GM15510 (cell line): ENCODE results near the gene TMEM131L.

ENCODE experiments used
- POLR2A ChIP-seq: IDR thresholded peaks from 3 replicates; pipeline ENCODE4 v1.6.1; 2011; ENCODE audit warnings: borderline replicate concordance; ENCODE audit not compliant: insufficient read length; ENCODE audit errors: extremely low read depth

TMEM131L gene

DNA sequence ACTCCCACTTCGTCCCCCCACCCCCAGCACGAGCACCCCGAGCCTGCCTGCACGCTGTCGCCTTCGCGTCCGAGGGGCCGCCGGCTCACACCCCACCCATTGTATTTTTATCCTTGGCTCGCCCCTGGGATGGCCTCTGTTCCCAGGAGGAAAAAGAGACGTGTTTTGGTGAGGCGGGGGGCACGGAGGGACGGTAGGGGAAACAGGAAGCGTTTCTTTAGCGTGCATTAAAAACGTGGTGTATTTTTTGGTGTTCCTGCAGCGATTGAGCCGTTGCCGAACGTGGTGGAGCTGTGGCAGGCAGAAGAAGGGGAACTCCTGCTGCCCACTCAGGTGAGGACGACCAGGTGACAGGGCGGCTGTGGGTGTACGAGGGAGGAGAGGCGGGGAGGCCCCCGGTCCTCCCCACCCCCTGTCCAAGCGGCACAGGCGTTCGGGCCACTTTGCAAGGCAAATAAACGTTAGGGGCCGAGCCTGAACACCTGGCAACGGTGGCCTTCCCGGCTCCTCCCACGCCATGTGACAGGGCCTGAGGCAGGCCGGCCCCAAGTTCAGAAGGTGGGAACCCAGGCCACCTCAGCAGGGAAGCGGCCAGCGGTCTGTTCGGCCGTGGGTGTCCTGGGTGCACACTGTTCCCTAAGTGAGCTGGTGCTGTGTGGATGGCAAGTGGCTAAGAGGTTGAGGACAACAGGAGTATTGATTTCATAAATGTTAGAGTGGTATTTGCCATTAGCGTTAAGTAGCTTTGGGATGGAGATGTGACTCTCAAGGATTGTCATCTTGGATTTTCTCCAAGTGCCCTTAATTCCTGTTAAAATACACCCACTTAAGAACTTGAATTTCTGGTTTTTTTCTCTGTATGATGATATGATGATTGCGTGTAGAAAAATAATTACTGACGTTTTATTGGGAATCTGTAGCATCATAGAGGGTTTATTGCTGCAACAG lies 1.1 kb downstream of the TMEM131L start:
- peak; percentile 66 for TF ChIP-seq POLR2A

DNA sequence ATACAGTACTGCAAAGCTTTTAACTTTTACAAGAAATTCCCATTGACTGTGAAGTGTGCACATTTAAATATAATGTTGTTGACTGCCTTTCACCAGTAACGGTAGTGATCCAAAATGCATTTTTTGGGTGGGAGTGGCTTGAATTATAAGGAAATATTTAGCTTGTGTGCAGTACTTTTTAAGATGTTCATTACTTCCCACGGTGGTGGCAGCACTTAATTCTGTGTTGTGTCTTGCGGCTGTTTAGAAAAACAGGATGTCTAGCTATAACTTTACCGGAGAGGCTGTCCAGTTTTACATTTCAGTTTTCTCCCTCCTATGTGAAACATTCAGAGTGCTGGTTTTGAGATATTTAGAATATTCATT lies 1.7 kb downstream of the TMEM131L start:
- TF ChIP-seq POLR2A = no peak

DNA sequence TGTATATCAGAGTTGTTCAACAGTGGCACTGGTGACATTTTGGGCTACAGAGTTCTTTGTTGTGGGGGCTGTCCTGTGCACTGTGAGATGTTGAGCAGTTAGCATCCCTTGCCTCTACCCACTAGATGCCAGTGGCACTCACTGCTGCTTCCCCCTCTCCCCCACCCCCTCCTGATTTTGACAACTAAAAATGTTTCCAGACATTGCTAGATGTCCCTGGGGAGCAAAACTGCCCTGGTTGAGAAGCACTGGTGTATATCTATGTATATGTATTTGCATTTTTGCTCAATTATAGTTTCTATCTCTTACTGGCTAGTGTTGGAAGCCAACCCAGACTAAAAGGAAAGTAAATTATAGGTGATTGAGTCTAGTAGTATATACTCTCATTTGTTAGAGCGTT lies 2.4 kb downstream of the TMEM131L start:
- peak; percentile 26 for TF ChIP-seq POLR2A

DNA sequence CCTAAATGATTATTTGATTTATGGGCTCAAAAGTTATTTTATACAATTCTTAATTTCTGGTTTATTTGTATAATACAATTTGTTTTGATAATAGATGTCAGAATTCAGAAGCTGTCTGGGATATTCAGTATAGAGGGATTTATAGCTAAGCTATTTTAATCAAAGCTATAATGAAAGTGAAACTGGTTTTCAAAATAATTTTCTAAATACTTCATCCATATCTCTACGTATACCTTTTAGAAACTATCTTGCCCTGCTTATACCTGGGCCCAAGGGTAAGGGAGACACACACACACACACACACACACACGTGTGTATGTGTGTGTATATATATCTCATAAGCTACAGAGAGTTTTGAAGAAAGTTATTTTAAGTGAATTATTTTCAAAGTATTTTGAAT lies 2.9 kb downstream of the TMEM131L start:
- no peak for TF ChIP-seq POLR2A

DNA sequence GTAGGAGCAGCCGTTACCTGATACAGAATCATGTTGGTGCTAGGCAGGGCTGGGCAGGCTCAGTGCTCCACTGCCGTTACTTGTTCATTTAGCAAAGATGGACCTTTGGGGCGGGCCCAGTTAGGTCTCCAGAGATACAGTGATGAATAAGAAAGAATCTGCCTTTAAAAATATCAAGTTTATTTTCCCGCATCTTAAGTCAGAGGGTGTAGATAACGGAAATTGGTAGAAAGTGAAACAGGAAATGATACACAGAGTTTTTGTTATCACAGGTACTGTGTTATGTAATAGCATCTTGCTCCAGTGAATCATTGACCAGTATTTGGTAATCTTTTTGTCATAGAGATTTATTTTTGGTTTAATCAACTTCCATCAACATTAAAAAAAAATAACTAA lies 5.5 kb downstream of the TMEM131L start:
- no peak for TF ChIP-seq POLR2A

DNA sequence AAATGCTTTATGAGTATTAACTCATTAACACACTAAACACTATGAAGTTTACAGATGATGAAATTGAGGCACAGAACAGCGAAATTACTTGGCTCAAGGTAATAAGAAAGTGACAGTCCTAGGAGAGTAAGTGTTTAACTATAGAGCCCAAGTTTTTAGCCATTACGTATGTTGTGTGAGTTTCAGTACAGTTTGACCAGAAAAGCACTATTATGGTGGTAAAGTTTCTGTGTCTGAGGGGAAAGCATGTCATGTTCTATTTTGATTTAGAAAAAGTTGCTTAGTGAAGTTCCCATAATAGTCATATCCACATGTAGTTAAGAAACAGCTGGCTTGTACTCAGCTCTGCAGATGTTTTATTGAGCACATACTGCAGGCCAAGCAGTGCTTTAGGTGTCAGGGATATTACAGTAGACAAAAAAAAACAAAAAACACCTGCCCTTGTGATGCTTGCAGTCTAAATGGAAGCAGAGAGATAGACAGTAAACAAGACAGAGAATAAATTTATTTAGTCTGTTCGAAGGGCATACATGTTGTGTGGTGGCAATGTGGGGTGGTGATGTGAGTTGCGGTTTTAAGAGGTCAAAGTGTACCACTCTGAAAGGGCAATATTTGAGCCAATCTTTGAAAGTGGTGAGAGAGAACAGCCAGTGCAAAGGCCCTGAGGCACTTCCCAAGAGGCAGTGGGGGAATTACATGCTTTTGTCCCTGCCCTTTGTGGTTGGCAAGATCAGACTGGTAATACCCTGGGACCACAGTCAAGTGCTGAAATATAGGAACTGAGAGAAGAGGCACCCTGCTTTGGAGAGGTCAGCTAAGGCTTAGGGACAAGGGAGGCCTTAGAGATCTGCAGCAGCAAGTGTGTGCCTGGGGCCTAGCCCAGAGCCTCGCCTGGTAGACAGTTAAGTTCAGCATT lies 6.2 kb downstream of the TMEM131L start:
- TF ChIP-seq POLR2A = peak; percentile 4

DNA sequence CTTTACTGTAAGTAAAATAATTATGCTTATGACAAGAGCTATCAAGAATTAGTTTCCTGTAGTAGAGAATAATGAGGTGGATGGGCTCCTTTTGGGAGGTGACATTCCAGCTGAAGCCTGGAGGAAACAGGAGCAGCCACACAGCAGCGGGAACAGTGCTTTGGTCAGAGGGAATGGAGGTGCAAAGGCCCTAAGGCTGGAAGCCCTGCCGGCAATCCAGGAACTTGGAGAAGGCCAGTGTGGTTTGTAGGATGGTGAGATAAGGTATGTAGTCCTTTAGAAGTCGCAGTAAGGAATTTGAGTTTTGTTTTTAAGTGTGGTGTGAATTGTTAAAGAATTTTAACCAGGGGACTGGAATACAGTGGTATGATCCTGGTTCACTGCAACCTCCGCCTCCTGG lies 8.1 kb downstream of the TMEM131L start:
- TF ChIP-seq POLR2A = no peak

DNA sequence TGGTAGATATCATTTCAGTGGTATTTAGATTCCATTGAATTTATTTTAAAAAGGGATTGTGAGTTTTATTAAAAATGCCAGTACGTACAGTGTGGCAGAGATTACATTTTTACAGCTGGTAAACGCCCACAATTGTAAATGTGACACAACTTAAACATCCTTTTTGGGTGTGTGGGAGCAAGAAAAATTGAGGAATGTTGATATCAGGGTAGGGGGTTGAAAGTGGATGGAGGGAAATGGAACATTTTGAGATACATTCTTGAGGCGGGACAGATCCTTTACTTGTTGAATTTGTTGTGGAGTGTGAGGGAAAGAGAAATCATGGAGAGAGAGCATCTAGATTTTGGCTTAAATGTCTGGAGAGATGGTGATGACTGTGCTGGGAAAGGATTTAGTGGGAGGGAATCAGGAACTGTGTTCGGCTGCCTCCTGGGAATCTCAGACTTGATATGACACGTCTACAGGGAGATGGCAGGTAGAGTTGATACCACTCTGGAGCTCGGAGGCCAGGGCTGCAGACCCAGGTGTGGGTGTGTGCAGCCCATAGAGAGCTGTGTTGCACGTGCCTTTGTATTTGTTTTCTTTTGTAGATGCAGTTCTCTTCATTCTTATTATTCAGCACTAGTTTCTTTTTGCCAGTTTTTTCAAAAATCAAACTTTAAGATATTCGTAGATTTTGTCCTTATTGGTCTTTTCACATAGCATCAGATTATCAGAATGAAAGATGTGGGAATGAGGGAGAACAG lies 10.8 kb downstream of the TMEM131L start:
- TF ChIP-seq POLR2A = no peak

DNA sequence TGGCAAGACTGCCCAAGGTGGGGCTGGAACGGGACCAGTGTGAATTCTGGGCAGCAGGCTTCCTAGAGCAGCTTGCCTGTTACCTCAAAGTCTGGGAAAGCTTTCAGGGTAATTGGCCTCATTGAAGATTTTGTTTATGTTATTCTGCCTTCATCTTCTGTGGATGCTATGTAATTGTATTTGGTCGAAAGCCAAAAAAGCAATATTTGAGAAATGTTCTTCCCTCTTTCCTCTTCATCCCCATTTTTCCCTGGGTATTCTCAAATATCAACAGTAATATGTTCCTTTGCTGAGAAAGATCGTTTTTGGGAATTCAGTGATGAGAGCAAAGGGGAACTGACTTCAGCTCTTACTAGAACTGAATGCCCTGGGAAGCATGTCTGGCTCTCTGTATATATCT lies 12.9 kb downstream of the TMEM131L start:
- TF ChIP-seq POLR2A = no peak

DNA sequence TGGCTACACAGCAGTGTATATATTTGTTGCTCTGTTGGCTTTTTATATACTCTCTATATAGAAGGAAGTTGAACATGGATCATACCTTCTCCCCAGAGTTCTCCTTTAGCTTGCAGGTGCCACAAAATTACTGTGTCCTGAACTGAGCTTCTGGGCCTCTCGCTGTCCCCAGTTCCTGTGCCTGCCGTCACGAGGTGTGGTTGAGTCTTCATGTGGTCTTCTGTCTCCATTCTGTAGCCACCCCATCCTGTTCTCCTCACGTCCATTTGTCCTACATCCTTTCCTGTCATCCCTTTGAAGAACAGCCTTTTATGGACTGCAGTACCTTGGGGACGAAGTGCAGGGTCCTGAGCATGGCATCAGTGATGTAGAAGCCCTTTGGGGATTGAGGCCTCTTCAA lies 14.5 kb downstream of the TMEM131L start:
- TF ChIP-seq POLR2A = no peak

DNA sequence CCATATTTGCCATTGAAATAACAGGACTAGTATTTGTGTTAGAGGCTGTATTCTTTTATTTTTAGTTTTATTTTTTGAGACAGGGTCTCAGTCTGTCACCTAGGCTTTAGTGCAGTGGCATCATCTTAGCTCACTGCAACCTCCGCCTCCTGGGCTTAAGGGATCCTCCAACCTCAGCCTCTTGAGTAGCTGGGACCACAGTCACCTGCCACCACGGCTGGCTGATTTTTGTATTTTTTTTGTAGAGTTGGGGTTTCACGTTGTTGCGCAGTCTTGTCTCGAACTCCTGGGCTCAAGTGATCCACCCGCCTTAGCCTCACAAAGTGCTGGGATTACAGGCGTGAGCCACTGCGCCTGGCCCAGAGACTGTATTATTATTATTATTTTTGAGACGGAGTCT lies 15.3 kb downstream of the TMEM131L start:
- TF ChIP-seq POLR2A = no peak

DNA sequence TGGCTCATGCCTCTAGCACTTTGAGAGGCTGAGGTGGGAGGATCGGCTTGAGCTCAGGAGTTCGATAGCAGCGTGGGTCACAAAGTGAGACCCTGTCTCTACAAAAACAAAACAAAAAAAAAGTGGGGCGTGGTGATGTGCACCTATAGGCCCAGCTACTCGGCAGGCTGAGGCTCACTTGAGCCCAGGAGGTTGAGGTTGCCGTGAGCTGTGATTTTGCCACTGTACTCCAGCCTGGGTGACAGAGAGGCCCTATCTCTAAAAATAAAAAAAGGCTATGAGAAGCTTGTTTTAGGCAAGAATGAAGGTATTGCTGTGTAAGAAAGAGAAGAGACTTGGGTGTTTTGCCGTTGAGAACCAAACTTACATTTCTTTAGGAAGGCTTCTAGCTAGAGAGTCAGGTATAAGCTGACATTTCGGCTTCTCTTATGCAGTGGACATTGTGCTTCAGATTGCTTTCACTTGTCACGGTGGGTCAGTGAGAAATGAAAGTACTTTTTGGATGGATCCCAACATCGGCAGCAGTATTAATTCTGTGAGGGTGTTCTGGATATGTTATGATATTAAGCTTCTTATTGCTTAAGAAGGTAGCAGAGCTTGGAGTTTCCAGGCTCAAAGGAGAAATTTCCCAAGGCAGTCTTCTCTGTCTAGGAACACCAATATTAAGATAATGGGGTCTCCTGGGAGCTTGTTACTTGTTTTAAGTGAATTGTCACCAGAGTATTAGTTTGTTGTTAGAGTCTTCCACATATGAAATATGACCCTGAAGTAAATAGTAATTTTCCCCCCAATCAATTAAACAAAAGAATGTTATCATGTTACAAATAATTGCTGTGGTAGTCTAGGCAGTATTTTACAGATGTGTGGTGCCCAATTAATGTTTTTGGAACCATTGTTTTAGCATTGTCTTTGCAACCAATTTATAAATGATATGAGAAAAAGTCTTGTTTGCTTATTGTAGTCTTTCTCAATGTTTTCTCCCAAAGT lies 17.6 kb downstream of the TMEM131L start:
- TF ChIP-seq POLR2A = no peak

DNA sequence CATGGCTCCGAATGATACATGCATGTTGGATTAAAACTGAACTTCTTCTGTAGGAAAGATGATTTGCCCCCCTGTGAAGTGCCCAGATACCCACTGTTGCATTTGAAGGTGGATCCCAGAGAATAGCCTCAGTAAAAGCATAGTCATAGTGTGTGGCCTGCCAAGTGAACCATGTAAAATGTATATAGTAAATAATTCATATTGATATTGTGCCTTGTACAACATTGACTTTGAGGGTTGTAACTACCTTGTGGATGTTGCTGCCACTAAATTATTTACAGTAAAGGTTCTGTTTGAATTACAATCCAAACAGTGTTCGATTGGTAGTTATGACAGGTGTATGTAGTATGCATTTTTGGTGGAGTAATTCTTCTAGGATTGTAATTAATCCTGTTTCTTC lies 19.2 kb downstream of the TMEM131L start:
- TF ChIP-seq POLR2A = no peak

DNA sequence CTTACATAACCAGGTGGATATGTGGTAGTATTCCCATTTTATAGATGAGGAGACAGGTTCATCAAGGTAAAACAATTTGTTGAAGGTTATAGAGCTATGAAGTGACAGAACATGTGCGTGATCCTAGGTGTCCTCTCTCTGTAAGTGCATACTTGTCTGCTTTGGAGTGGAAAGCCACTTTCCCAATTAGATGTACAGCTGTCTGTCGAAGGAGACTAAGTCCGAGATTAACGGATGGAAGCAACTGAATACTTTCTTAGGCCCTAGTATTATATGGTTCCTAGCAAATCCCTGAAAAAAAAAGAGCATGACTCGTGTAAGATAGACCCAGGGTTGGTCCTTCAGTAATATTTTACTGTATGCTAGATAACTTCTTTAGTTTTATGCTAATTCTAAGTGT lies 19.7 kb downstream of the TMEM131L start:
- TF ChIP-seq POLR2A = no peak
